ENCODE results near the gene TTC39A.

- TF ChIP-seq EP300 (IDR thresholded peaks at IDR 0.05), result no peak
- no peak for TF ChIP-seq KDM1A (IDR thresholded peaks at IDR 0.05; ENCODE audit: low read depth)
- no peak for TF ChIP-seq CTCF (IDR thresholded peaks at IDR 0.05)
- TF ChIP-seq PHF8 (IDR thresholded peaks at IDR 0.05; ENCODE audit: borderline replicate concordance, low read depth), result no peak
These were observed 38.8 kb upstream of the TTC39A start for GRCh38 chr1:51369171-51369570.
